NB4 (cell line): ENCODE measurements around the gene GSG1L2.

ENCODE experiments used
- CTCF ChIP-seq: IDR thresholded peaks from one replicate; pipeline ENCODE4 v1.5.1; 2012; ENCODE audit warnings: low read depth, low read length
- MAX ChIP-seq: IDR thresholded peaks from 2 replicates; pipeline ENCODE4 v1.6.1; 2011; ENCODE audit warnings: low read depth, low read length
- MYC ChIP-seq: IDR thresholded peaks from 2 replicates; pipeline ENCODE4 v1.6.1; 2011; ENCODE audit warnings: low read depth, low read length
- POLR2A ChIP-seq: IDR thresholded peaks from 2 replicates; pipeline ENCODE4 v1.6.1; 2011; ENCODE audit warnings: mild to moderate bottlenecking; ENCODE audit not compliant: insufficient read length; ENCODE audit errors: extremely low read depth

- TF ChIP-seq CTCF (no peak), POLR2A (no peak), MAX (no peak), MYC (no peak)
Observed at GRCh38 chr17:9802294-9802693, 19.6 kb downstream of the GSG1L2 start.
